Stimulated activated CD8-positive, alpha-beta memory T cell treated with anti-CD3 and anti-CD28 coated beads, Interleukin-4, amount 100 ng/mL, for 48 hours (primary cell): Measurements from ENCODE around the gene NOP53.
"Not testable (repeated sequence)": the region's sequence is repeated elsewhere in the genome, so short reads cannot be mapped to it uniquely, and the experiment has no call there.

ENCODE experiments used
- DNase-seq: peaks from one replicate; pipeline ENCODE4 v3.0.0-alpha.2; 2020

The NOP53 gene

GRCh38 chr19:47755065-47755761 is 9.9 kb downstream of the NOP53 start:
- DNase-seq, result no peak

GRCh38 chr19:47755762-47756626 is 10.6 kb downstream of the NOP53 start:
- no peak for DNase-seq

- no peak for DNase-seq
Measured at GRCh38 chr19:47756627-47756929, 11.2 kb downstream of the NOP53 start.

GRCh38 chr19:47756953-47757608 is 11.7 kb downstream of the NOP53 start:
- DNase-seq, result no peak

GRCh38 chr19:47757617-47758442 is 12.5 kb downstream of the NOP53 start:
- no peak for DNase-seq

- no peak for DNase-seq
Measured at GRCh38 chr19:47758443-47758804, 13.1 kb downstream of the NOP53 start.

GRCh38 chr19:47760632-47760999 is 15.3 kb downstream of the NOP53 start:
- DNase-seq, result no peak

GRCh38 chr19:47761566-47761965 is 16.2 kb downstream of the NOP53 start:
- no peak for DNase-seq

GRCh38 chr19:47762151-47762550 is 16.8 kb downstream of the NOP53 start:
- DNase-seq, result no peak

GRCh38 chr19:47762615-47763308 is 17.4 kb downstream of the NOP53 start:
- no peak for DNase-seq

- DNase-seq, result not testable (repeated sequence)
Measured at GRCh38 chr19:47764705-47765104, 19.4 kb downstream of the NOP53 start.

GRCh38 chr19:47765523-47766358 is 20.4 kb downstream of the NOP53 start:
- peak; percentile 67 for DNase-seq

GRCh38 chr19:47766359-47766620 is 20.9 kb downstream of the NOP53 start:
- DNase-seq, result no peak

- DNase-seq, result no peak
Measured at GRCh38 chr19:47766670-47767069, 21.3 kb downstream of the NOP53 start.

GRCh38 chr19:47767349-47767748 is 22.0 kb downstream of the NOP53 start:
- DNase-seq, result no peak

- no peak for DNase-seq
Measured at GRCh38 chr19:47768604-47769003, 23.3 kb downstream of the NOP53 start.

GRCh38 chr19:47769534-47769933 is 24.2 kb downstream of the NOP53 start:
- DNase-seq, result no peak

- not testable (repeated sequence) for DNase-seq
Measured at GRCh38 chr19:47771291-47771690, 25.9 kb downstream of the NOP53 start.

- DNase-seq, result no peak
Measured at GRCh38 chr19:47776568-47776967, 31.2 kb downstream of the NOP53 start.

GRCh38 chr19:47777245-47778048 is 32.1 kb downstream of the NOP53 start:
- not testable (repeated sequence) for DNase-seq
